ENCODE measurements around the gene LPP. TPM values are rescaled to one million over a fixed set of nuclear protein-coding genes. Genes with fewer than 3 reads are reported as not detected.
"Not testable (repeated sequence)": the region's sequence is repeated elsewhere in the genome, so short reads cannot be mapped to it uniquely, and the experiment has no call there.

LPP gene
- total RNA-seq, 4 donors from 2014 or later = 1,872 to 3,079 (median 2,300) TPM

- intact Hi-C loops (cut with DNase I) = no loop called here
- no peak overlapping the region for H3K4me3 ChIP-seq
- no peaks in the 10 kb centered on the region for H3K36me3 ChIP-seq
- peaks cover 9 to 56% (median 45%) of the 10 kb centered on the region in 4 donors for H3K4me1 ChIP-seq
- no peaks in the 10 kb centered on the region for H3K9me3 ChIP-seq
- no peak for DNase-seq (ENCODE audit: extremely low spot score)
- peak overlapping the region; percentile 11 to 60 (median 43) for H3K27ac ChIP-seq (replicated peaks in 1 of 4)
- TF ChIP-seq POLR2AphosphoS5 (IDR thresholded peaks at IDR 0.05) (no peak), CTCF (IDR thresholded peaks at IDR 0.05) (no peak), EP300 (IDR thresholded peaks at IDR 0.05) (no peak), POLR2A (IDR thresholded peaks at IDR 0.05; ENCODE audit: low read depth) (no peak)
- H3K27me3 ChIP-seq = no peaks in the 10 kb centered on the region
- WGBS = 97% methylated on average over 8 of the region's 8 CpGs
These were observed 480.3 kb downstream of the LPP start for GRCh38 chr3:188634285-188634684.

GRCh38 chr3:188635258-188636042 lies 481.5 kb downstream of the LPP start:
- no peak for DNase-seq (ENCODE audit: extremely low spot score)
- Histone ChIP-seq H3K4me3 (no peak overlapping the region), H3K4me1 (peaks cover 9 to 52% (median 46%) of the 10 kb centered on the region in 4 donors), H3K27ac (replicated peaks in 1 of 4) (peak overlapping the region; percentile 11 to 60 (median 43)), H3K9me3 (no peaks in the 10 kb centered on the region), H3K36me3 (no peaks in the 10 kb centered on the region), H3K27me3 (no peaks in the 10 kb centered on the region)
- intact Hi-C loops (cut with DNase I) = no loop called here
- WGBS = 51% methylated on average over 10 of the region's 10 CpGs
- TF ChIP-seq EP300 (IDR thresholded peaks at IDR 0.05) (no peak), CTCF (IDR thresholded peaks at IDR 0.05) (no peak), POLR2A (IDR thresholded peaks at IDR 0.05; ENCODE audit: low read depth) (no peak), POLR2AphosphoS5 (IDR thresholded peaks at IDR 0.05) (no peak)

GRCh38 chr3:188636292-188636691 lies 482.3 kb downstream of the LPP start:
- intact Hi-C loops (cut with DNase I); DNase-seq (ENCODE audit: extremely low spot score); H3K27me3 ChIP-seq; H3K9me3 ChIP-seq; H3K4me3 ChIP-seq; H3K36me3 ChIP-seq: not testable (repeated sequence)
- WGBS = 90% methylated on average over 13 of the region's 13 CpGs
- H3K27ac ChIP-seq (replicated peaks in 1 of 4) = peak overlapping the region; percentile 11 to 60 (median 43)
- peaks cover 17 to 54% (median 53%) of the 10 kb centered on the region in 4 donors for H3K4me1 ChIP-seq

- Histone ChIP-seq H3K9me3 (no peaks in the 10 kb centered on the region), H3K27ac (replicated peaks in 1 of 4) (peak overlapping the region; percentile 21 to 48 (median 28)), H3K4me1 (peaks cover 16 to 50% (median 39%) of the 10 kb centered on the region in 4 donors)
These were observed 487.1 kb downstream of the LPP start for GRCh38 chr3:188641076-188641475.

More at GRCh38 chr3:188641076-188641475, 487.1 kb downstream of the LPP start:
- TF ChIP-seq POLR2A (IDR thresholded peaks at IDR 0.05; ENCODE audit: low read depth) (no peak), EP300 (IDR thresholded peaks at IDR 0.05) (no peak), CTCF (IDR thresholded peaks at IDR 0.05) (no peak), POLR2AphosphoS5 (IDR thresholded peaks at IDR 0.05) (no peak)
- Histone ChIP-seq H3K27me3 (no peaks in the 10 kb centered on the region), H3K4me3 (no peak overlapping the region), H3K36me3 (no peaks in the 10 kb centered on the region)
- WGBS = 79% methylated on average over 3 of the region's 3 CpGs
- intact Hi-C loops (cut with DNase I) = no loop called here
- no peak for DNase-seq (ENCODE audit: extremely low spot score)
